AG04449 (cell line): Measurements from ENCODE around the gene NCAPD2.

Source experiments
- CTCF ChIA-PET: fragments of 350-600 bp; formaldehyde crosslinking; extraction: SDS; loops from one replicate; lab custom pipeline; 2021; ENCODE audit warnings: antibody characterized with exemption; lab: Yijun Ruan, JAX
- POLR2A ChIA-PET: fragments of 400-600, 350-600 bp; formaldehyde crosslinking; extraction: SDS; loops from one replicate; lab custom pipeline; 2020; ENCODE audit warnings: antibody characterized with exemption, inconsistent platforms; lab: Yijun Ruan, JAX
- DNase-seq: peaks from one replicate; pipeline ENCODE4 v3.0.0-alpha.2; 2010; ENCODE audit warnings: low read depth, low spot score
- H3K4me3 ChIP-seq: 2 replicates; pipeline ENCODE4 v1.5.1; 2011; ENCODE audit warnings: low read depth, mild to moderate bottlenecking, control low read depth, low read length
- TF ChIP-seq, protein P1 (sequence below): IDR thresholded peaks from one replicate; pipeline ENCODE4 v1.5.1; 2011; ENCODE audit warnings: mild to moderate bottlenecking, moderate library complexity, low read length, control low read depth, inconsistent platforms; ENCODE audit not compliant: insufficient read depth; ENCODE audit errors: missing control alignments

Gene NCAPD2

DNA sequence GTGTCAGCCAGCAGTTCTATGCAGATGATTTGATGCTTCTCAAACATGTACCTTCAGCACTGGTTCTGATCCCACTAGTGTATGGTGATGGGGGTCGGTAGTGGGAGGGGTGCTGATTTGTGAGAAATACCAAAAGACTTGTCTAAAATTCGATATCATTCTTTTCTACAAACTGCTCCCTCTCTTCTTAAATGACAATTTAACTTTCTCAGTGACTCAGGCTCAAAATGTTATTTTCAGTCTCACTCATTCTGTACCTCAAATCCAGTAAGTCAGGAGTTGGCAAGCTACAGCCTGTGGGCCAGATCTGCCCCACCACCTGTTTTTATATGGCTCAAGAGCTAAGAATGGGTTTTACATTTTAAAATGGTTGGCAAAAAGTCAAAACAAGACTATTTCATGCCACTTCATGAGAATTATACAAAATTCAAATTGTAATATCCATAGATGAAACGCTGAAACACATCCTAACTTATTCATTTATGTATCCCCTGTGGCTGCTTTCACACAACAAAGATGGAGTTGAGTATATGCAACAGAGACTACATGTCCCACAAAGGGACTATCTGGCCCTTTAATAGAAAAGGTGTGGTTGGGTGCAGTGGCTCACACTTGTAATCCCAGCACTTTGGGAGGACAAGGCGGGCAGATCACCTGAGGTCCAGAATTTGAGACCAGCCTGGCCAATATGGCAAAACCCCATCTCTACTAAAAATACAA lies 80.8 kb downstream of the NCAPD2 start:
- no peak for DNase-seq
- TF ChIP-seq, protein P1, sequence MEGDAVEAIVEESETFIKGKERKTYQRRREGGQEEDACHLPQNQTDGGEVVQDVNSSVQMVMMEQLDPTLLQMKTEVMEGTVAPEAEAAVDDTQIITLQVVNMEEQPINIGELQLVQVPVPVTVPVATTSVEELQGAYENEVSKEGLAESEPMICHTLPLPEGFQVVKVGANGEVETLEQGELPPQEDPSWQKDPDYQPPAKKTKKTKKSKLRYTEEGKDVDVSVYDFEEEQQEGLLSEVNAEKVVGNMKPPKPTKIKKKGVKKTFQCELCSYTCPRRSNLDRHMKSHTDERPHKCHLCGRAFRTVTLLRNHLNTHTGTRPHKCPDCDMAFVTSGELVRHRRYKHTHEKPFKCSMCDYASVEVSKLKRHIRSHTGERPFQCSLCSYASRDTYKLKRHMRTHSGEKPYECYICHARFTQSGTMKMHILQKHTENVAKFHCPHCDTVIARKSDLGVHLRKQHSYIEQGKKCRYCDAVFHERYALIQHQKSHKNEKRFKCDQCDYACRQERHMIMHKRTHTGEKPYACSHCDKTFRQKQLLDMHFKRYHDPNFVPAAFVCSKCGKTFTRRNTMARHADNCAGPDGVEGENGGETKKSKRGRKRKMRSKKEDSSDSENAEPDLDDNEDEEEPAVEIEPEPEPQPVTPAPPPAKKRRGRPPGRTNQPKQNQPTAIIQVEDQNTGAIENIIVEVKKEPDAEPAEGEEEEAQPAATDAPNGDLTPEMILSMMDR, result no peak
- no peak overlapping the region for H3K4me3 ChIP-seq
- CTCF ChIA-PET, result interaction anchor here (1.1 to 2.9 kb wide), 3 partner anchors 11 to 17 kb away, joined by 3 to 10 read pairs (median 6); no protein-coding TSS in a partner anchor
- POLR2A ChIA-PET, result interaction anchor here (0.6 kb wide), 1 partner anchor 25 kb away, joined by 3 read pairs; no protein-coding TSS in a partner anchor

DNA sequence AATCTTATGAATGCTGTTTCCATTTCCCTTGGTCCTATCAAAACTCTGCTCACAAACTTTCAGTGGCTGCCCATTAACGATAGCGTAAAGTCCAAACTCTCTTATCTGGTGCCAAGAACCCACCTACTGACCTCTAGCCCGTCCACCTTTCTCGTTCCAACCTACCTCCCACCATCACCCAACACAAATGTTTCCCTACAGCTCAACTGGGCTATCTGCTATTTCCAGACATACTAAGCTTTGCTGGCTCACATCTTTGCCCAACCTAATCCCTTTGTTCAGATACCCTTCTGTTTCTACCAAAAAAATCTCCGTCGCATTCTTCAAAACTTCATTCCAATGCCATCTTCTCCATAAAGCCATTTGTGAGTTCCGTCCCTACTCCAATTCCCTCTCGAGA lies 81.7 kb downstream of the NCAPD2 start:
- CTCF ChIA-PET, result interaction anchor here (1.0 to 2.1 kb wide), 4 partner anchors 8 to 22 kb away, joined by 3 to 10 read pairs (median 4); partner anchors contain the start of gene NOP2
- POLR2A ChIA-PET, result no interaction called here
- no peak overlapping the region for H3K4me3 ChIP-seq
- TF ChIP-seq, protein P1, result no peak
- no peak for DNase-seq
